ENCODE data around the gene GSAP. TPM values are rescaled to one million over a fixed set of nuclear protein-coding genes. Genes with fewer than 3 reads are reported as not detected.

Gene GSAP
- total RNA-seq, 2 donors from 2014 or later = 3.7 to 7.7 TPM

DNA sequence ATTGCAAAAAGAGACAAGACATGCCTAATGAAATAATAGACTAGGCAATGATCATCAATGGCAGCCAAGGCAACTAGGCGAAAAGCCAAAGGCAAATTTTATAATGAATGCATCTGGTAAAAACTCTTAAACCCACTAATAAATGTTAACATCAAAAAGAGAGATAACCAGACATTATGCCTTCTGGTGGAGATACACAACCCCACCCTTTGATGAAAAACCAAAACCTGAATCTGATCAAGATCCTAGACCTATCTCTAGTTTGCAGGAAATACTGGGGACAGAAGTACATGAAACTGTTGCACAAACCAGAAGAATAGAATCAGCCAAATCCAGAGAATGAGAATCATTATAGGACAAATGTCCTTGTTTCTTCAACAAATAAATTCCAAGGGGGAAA is 22.0 kb upstream of the GSAP start:
- no peak overlapping the region for H3K27ac ChIP-seq
- H3K36me3 ChIP-seq = no peaks in the 10 kb centered on the region
- H3K4me3 ChIP-seq = no peak overlapping the region
- H3K9ac ChIP-seq (ENCODE audit: low read depth in 2 of 2, low read length in 2 of 2) = no peak overlapping the region
- TF ChIP-seq, protein P1, sequence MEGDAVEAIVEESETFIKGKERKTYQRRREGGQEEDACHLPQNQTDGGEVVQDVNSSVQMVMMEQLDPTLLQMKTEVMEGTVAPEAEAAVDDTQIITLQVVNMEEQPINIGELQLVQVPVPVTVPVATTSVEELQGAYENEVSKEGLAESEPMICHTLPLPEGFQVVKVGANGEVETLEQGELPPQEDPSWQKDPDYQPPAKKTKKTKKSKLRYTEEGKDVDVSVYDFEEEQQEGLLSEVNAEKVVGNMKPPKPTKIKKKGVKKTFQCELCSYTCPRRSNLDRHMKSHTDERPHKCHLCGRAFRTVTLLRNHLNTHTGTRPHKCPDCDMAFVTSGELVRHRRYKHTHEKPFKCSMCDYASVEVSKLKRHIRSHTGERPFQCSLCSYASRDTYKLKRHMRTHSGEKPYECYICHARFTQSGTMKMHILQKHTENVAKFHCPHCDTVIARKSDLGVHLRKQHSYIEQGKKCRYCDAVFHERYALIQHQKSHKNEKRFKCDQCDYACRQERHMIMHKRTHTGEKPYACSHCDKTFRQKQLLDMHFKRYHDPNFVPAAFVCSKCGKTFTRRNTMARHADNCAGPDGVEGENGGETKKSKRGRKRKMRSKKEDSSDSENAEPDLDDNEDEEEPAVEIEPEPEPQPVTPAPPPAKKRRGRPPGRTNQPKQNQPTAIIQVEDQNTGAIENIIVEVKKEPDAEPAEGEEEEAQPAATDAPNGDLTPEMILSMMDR (IDR thresholded peaks at IDR 0.05) = no peak
- no peaks in the 10 kb centered on the region for H3K4me1 ChIP-seq
- no peaks in the 10 kb centered on the region for H3K9me3 ChIP-seq
- DNase-seq = no peak
- H3K27me3 ChIP-seq = no peaks in the 10 kb centered on the region
- intact Hi-C loops (cut with DNase I) = no loop called here

DNA sequence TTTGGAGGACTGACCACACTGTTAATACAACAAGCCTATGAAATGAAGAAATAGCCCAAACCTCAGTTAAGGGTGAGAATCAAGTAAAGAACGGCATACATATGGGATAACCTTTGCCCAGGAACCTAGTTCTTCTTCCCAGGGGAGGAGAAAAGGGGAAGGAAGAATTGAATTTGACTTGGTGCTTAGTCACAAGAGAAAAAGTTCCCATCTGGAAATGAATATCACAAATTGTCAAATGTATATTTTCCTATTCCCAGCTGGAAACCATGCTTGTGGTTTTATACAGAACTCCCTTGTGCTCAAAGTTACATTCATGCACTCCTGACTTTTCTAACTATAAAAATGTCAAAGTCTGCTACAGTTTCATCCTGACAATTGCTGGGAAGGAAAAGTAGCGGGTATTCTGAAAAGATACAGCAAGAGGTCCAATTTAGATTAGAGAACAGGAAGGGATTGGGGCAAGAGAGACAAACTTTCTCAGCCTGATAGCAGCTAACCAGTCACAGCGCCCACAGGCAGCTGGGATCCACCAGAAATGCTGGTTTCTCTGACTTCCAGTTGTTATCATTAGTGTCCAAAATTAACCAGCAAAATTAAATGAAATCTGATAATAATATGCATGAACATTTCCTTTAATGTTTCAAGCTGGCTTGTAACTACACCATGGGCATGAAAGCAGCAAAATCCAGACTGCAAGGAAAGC is 18.6 kb upstream of the GSAP start:
- Histone ChIP-seq H3K9ac (ENCODE audit: low read depth in 2 of 2, low read length in 2 of 2) (no peak overlapping the region), H3K27me3 (no peaks in the 10 kb centered on the region), H3K4me1 (no peaks in the 10 kb centered on the region), H3K4me3 (no peak overlapping the region), H3K9me3 (no peaks in the 10 kb centered on the region), H3K27ac (no peak overlapping the region), H3K36me3 (no peaks in the 10 kb centered on the region)
- TF ChIP-seq, protein P1 (IDR thresholded peaks at IDR 0.05) = no peak
- DNase-seq = no peak
- intact Hi-C loops (cut with DNase I) = no loop called here

DNA sequence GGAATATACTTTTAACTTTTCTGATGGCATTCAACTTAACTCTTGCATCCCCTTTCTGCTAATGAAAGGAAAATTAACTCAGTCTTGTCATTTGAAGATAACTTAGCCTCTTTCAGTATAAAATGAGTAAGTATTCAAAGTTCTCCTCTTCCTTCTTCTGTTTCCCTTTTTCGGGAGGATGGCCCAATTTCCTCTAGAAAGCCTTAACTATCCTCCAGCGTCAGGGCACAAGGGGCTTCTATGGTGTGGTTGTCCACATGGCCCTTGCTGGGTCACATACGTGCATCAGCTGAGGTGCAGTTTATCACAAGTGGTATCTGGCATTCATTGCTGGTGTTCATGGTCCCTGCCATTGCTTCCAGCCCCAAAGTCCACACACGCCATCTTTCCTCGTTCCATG is 17.8 kb upstream of the GSAP start:
- no peaks in the 10 kb centered on the region for H3K4me1 ChIP-seq
- H3K27me3 ChIP-seq = no peaks in the 10 kb centered on the region
- no peak overlapping the region for H3K4me3 ChIP-seq
- intact Hi-C loops (cut with DNase I) = no loop called here
- no peak for DNase-seq
- no peak overlapping the region for H3K9ac ChIP-seq (ENCODE audit: low read depth in 2 of 2, low read length in 2 of 2)
- H3K9me3 ChIP-seq = no peaks in the 10 kb centered on the region
- H3K27ac ChIP-seq = no peak overlapping the region
- TF ChIP-seq, protein P1 (IDR thresholded peaks at IDR 0.05) = no peak
- no peaks in the 10 kb centered on the region for H3K36me3 ChIP-seq

DNA sequence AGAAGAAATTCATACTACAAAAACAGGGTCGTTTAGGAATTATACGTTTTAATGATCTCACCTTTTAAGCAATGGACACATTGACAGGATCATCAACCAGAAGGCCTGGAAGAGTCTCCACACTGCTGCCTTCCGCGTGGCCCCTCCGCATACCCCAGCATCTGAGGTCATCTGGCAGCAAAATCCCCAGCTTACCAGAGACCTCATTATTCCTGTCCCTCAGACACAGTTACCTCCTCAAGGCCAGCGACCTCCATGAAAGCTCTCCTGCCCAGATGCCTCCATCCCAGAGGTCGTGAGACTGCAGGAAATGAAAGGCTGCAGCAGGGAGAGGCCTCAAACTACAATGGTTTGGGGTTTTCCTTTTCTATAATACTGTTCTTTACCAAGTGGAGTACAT is 14.8 kb upstream of the GSAP start:
- Histone ChIP-seq H3K36me3 (no peaks in the 10 kb centered on the region), H3K27me3 (no peaks in the 10 kb centered on the region), H3K4me3 (no peak overlapping the region), H3K4me1 (no peaks in the 10 kb centered on the region), H3K9me3 (no peaks in the 10 kb centered on the region), H3K9ac (ENCODE audit: low read depth in 2 of 2, low read length in 2 of 2) (no peak overlapping the region), H3K27ac (no peak overlapping the region)
- TF ChIP-seq, protein P1 (IDR thresholded peaks at IDR 0.05) = no peak
- no peak for DNase-seq
- intact Hi-C loops (cut with DNase I) = no loop called here

DNA sequence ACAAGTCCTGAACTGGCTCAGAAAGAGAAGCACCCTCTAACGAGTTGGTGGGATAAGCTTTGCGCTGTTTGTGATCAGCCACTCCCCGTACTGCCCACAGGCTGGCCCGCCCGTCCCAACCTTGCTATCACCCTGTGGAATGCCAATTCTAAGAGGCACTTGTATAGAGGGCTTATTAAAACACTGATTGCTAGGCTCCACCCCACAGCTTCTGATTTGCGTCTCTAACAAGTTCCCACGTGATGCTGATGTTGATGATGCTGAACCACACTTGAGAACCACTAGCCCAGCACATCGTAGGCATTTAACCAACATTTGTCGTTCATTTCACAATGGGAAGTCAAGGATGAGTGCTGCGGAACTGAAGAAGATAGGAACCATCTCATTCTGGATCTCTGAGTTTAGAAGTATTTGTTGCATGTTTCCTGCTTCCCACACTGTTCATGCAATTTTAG is 12.7 kb upstream of the GSAP start:
- Histone ChIP-seq H3K4me3 (no peak overlapping the region), H3K27ac (no peak overlapping the region), H3K9me3 (no peaks in the 10 kb centered on the region), H3K9ac (ENCODE audit: low read depth in 2 of 2, low read length in 2 of 2) (no peak overlapping the region), H3K27me3 (no peaks in the 10 kb centered on the region), H3K4me1 (no peaks in the 10 kb centered on the region), H3K36me3 (no peaks in the 10 kb centered on the region)
- no peak for DNase-seq
- intact Hi-C loops (cut with DNase I) = no loop called here
- TF ChIP-seq, protein P1 (IDR thresholded peaks at IDR 0.05) = no peak

Data from colonic mucosa (tissue), 4 donors.